IMR-90 (cell line): ENCODE measurements around the gene MICB. TPM values are rescaled to one million over a fixed set of nuclear protein-coding genes. Genes with fewer than 3 reads are reported as not detected.

ENCODE experiments used
- ATAC-seq: fragments of 200-7000 bp; cut with Tn5 transposase; 2 replicates; pipeline ENCODE4 v1.9.1; 2020; ENCODE audit warnings: low read depth, mild to moderate bottlenecking, moderate library complexity
- BruUV-seq: library from RNA; stranded (reverse); fragments of 400-500 nt; replicated peaks from 2 replicates; lab custom pipeline; 2021; lab: Mats Ljungman, UMichigan
- CTCF ChIA-PET: fragments of 300-600 bp; formaldehyde crosslinking; extraction: SDS; loops from one replicate; lab custom pipeline; 2021; ENCODE audit warnings: antibody characterized with exemption; lab: Yijun Ruan, JAX
- POLR2A ChIA-PET: fragments of 300-600 bp; sonication (Branson Sonifier 250); formaldehyde crosslinking; loops from one replicate; lab custom pipeline; 2022; ENCODE audit warnings: antibody characterized with exemption; ENCODE audit not compliant: unreplicated experiment; lab: Charles Lee
- DNase-seq: peaks from one replicate; pipeline ENCODE4 v3.0.0; 2013
- H2AFZ ChIP-seq: replicated peaks from 2 replicates; pipeline ENCODE3; 2013; ENCODE audit warnings: low read length, mild to moderate bottlenecking; ENCODE audit not compliant: poor library complexity
- H2AK5ac ChIP-seq: 2 replicates; pipeline ENCODE4 v1.6.1; 2013; ENCODE audit warnings: low read depth, low read length, inconsistent platforms
- H2AK9ac ChIP-seq: replicated peaks from 2 replicates; pipeline ENCODE3; 2013; ENCODE audit warnings: mild to moderate bottlenecking, low read depth, low read length, moderate library complexity; ENCODE audit not compliant: poor library complexity
- H2BK120ac ChIP-seq: 2 replicates; pipeline ENCODE4 v1.6.1; 2013; ENCODE audit warnings: low read depth, low read length, inconsistent platforms
- H2BK15ac ChIP-seq: 3 replicates; pipeline ENCODE4 v1.6.1; 2013; ENCODE audit warnings: low read depth, low read length, inconsistent platforms
- H2BK20ac ChIP-seq: 2 replicates; pipeline ENCODE4 v1.6.1; 2013; ENCODE audit warnings: low read depth, mild to moderate bottlenecking, inconsistent platforms, low read length, moderate library complexity
- H2BK5ac ChIP-seq: 2 replicates; pipeline ENCODE4 v1.6.1; 2013; ENCODE audit warnings: mild to moderate bottlenecking, low read depth, low read length, inconsistent platforms; ENCODE audit not compliant: poor library complexity, severe bottlenecking
- H3K14ac ChIP-seq: replicated peaks from 2 replicates; pipeline ENCODE4 v1.6.1; 2013; ENCODE audit warnings: low read depth, low read length, inconsistent platforms
- H3K18ac ChIP-seq: 2 replicates; pipeline ENCODE4 v1.6.1; 2013; ENCODE audit warnings: low read depth, low read length, control low read depth
- H3K23ac ChIP-seq: 2 replicates; pipeline ENCODE4 v1.6.1; 2013; ENCODE audit warnings: low read depth, low read length, inconsistent platforms
- H3K27ac ChIP-seq: 2 replicates; pipeline ENCODE4 v1.5.1; 2013; ENCODE audit warnings: mild to moderate bottlenecking, control low read depth, low read length; ENCODE audit not compliant: insufficient read depth
- H3K27me3 ChIP-seq: 2 replicates; pipeline ENCODE4 v1.6.1; 2013; ENCODE audit warnings: low read length; ENCODE audit not compliant: control insufficient read depth, insufficient read depth
- H3K36me3 ChIP-seq: 2 replicates; pipeline ENCODE4 v1.6.1; 2013; ENCODE audit warnings: low read length, mixed read lengths; ENCODE audit not compliant: control insufficient read depth, insufficient read depth
- H3K4ac ChIP-seq: 2 replicates; pipeline ENCODE4 v1.6.1; 2013; ENCODE audit warnings: low read depth, low read length, inconsistent platforms
- H3K4me1 ChIP-seq: 2 replicates; pipeline ENCODE4 v1.6.1; 2013; ENCODE audit warnings: low read length, mixed read lengths; ENCODE audit not compliant: control insufficient read depth, insufficient read depth
- H3K4me2 ChIP-seq: 2 replicates; pipeline ENCODE4 v1.6.1; 2013; ENCODE audit warnings: low read depth, mild to moderate bottlenecking, control low read depth, low read length, moderate library complexity
- H3K4me3 ChIP-seq: 2 replicates; pipeline ENCODE4 v1.5.1; 2013; ENCODE audit warnings: low read depth, mild to moderate bottlenecking, control low read depth, low read length, moderate library complexity; ENCODE audit not compliant: insufficient read depth
- H3K56ac ChIP-seq: 2 replicates; pipeline ENCODE4 v1.6.1; 2013; ENCODE audit warnings: low read length, inconsistent platforms; ENCODE audit not compliant: insufficient read depth; ENCODE audit errors: extremely low read depth
- H3K79me1 ChIP-seq, 2 experiments: 2 replicates each; pipeline ENCODE4 v1.6.1; 2013; ENCODE audit warnings: low read length in 2 of 2, inconsistent platforms in 1 of 2, low read depth in 1 of 2
- H3K9ac ChIP-seq: 2 replicates; pipeline ENCODE4 v1.6.1; 2013; ENCODE audit warnings: low read depth, low read length, control low read depth
- H3K9me1 ChIP-seq: 2 replicates; pipeline ENCODE4 v1.6.1; 2013; ENCODE audit warnings: low read length, inconsistent platforms; ENCODE audit not compliant: insufficient read depth
- H3K9me3 ChIP-seq: 2 replicates; pipeline ENCODE4 v1.6.1; 2013; ENCODE audit warnings: low read length; ENCODE audit not compliant: control insufficient read depth, insufficient read depth
- H4K20me1 ChIP-seq: 2 replicates; pipeline ENCODE4 v1.6.1; 2013; ENCODE audit warnings: low read length, inconsistent platforms; ENCODE audit not compliant: insufficient read depth
- H4K5ac ChIP-seq: 2 replicates; pipeline ENCODE4 v1.6.1; 2013; ENCODE audit warnings: mild to moderate bottlenecking, low read depth, low read length, control low read depth
- H4K8ac ChIP-seq, 2 experiments: 2 replicates each; pipeline ENCODE4 v1.6.1; 2013; ENCODE audit warnings: low read depth in 2 of 2, low read length in 2 of 2, control low read depth in 1 of 2, inconsistent platforms in 1 of 2
- H4K91ac ChIP-seq: 2 replicates; pipeline ENCODE4 v1.6.1; 2013; ENCODE audit warnings: low read depth, low read length, inconsistent platforms; ENCODE audit not compliant: insufficient read depth
- BHLHE40 ChIP-seq: fragments of 150-350 bp; IDR thresholded peaks from 2 replicates; pipeline ENCODE4 v1.6.1; 2016; ENCODE audit warnings: mild to moderate bottlenecking, low read depth, low read length
- CEBPB ChIP-seq: IDR thresholded peaks from 2 replicates; pipeline ENCODE4 v1.6.1; 2012; ENCODE audit warnings: low read depth, low read length, improper control_type of control experiment
- CHD1 ChIP-seq: IDR thresholded peaks from 2 replicates; pipeline ENCODE4 v1.6.1; 2012; ENCODE audit warnings: low read depth, low read length, improper control_type of control experiment
- FOS ChIP-seq: fragments of 150-350 bp; IDR thresholded peaks from 2 replicates; pipeline ENCODE4 v1.6.1; 2016; ENCODE audit warnings: low read depth, low read length
- MAFK ChIP-seq: IDR thresholded peaks from 2 replicates; pipeline ENCODE4 v1.6.1; 2012; ENCODE audit warnings: low read depth, low read length, improper control_type of control experiment
- MAZ ChIP-seq: IDR thresholded peaks from 2 replicates; pipeline ENCODE4 v1.6.1; 2012; ENCODE audit warnings: low read depth, mild to moderate bottlenecking, low read length, improper control_type of control experiment, moderate library complexity, borderline replicate concordance
- MXI1 ChIP-seq: IDR thresholded peaks from 2 replicates; pipeline ENCODE4 v1.6.1; 2012; ENCODE audit warnings: low read depth, mild to moderate bottlenecking, low read length, moderate library complexity, borderline replicate concordance
- NFE2L2 ChIP-seq: fragments of 150-350 bp; IDR thresholded peaks from 2 replicates; pipeline ENCODE4 v1.6.1; 2016; ENCODE audit warnings: low read depth, mild to moderate bottlenecking, low read length
- POLR2A ChIP-seq: IDR thresholded peaks from 2 replicates; pipeline ENCODE4 v1.6.1; 2012; ENCODE audit warnings: mild to moderate bottlenecking, low read depth, low read length
- RAD21 ChIP-seq: IDR thresholded peaks from 2 replicates; pipeline ENCODE4 v1.6.1; 2012; ENCODE audit warnings: low read length, improper control_type of control experiment
- RCOR1 ChIP-seq: IDR thresholded peaks from 2 replicates; pipeline ENCODE4 v1.6.1; 2012; ENCODE audit warnings: mild to moderate bottlenecking, low read length, improper control_type of control experiment; ENCODE audit not compliant: insufficient replicate concordance
- RFX5 ChIP-seq: IDR thresholded peaks from 2 replicates; pipeline ENCODE4 v1.8.0; 2012; ENCODE audit warnings: low read depth, mild to moderate bottlenecking, low read length, moderate library complexity
- SMC3 ChIP-seq: fragments of 150-350 bp; IDR thresholded peaks from 2 replicates; pipeline ENCODE4 v1.6.1; 2016; ENCODE audit warnings: low read depth, mild to moderate bottlenecking, antibody characterized with exemption, low read length, moderate library complexity
- WGBS, 2 experiments: methylation state at CpG; one replicate each; pipeline versions ENCODE4 v1.1.5 to v1.1.7; 2013; ENCODE audit warnings: missing lambda C conversion rate in 2 of 2; ENCODE audit not compliant: insufficient read length in 1 of 2; ENCODE audit errors: extremely low coverage in 2 of 2; 5-methylcytosine and 5-hydroxymethylcytosine counted together
- dilution Hi-C: fragments of 300-500 bp; cut with HindIII; formaldehyde crosslinking; loops from one replicate; pipeline ENCODE4 v1.14.3; 2018; ENCODE audit warnings: low sequenced_read_pairs; ENCODE audit not compliant: unreplicated experiment
- in situ Hi-C: fragments of 300-500 bp; cut with MboI; formaldehyde crosslinking; loops from 3 replicates; pipeline ENCODE4 v1.14.3; 2019; ENCODE audit warnings: low sequenced_read_pairs, inconsistent platforms, mixed read lengths
- intact Hi-C: fragments of 100-400 bp; cut with micrococcal nuclease; formaldehyde crosslinking; loops from 2 replicates; pipeline ENCODE4 v1.10.0; 2022
- polyA plus RNA-seq, 3 experiments: library from polyadenylated mRNA; depleted of rRNA; stranded (reverse); fragments of >200 nt; gene quantifications; 2 replicates each; pipeline ENCODE4 v1.2.3, GENCODE V29; 2012; ENCODE audit warnings: low replicate concordance in 1 of 3
- total RNA-seq: library from RNA; depleted of rRNA; stranded (reverse); fragments of >200 nt; gene quantifications from 2 replicates; pipeline ENCODE4 v1.2.3, GENCODE V29; 2012
- TF ChIP-seq, protein P1 (sequence below): fragments of 150-350 bp; IDR thresholded peaks from 2 replicates; pipeline ENCODE4 v1.6.1; 2017; ENCODE audit warnings: mild to moderate bottlenecking, antibody characterized with exemption, low read length, low read depth
- TF ChIP-seq, protein P2 (sequence below): conservative IDR thresholded peaks from 2 replicates; pipeline ENCODE4 v1.5.1; 2012; ENCODE audit warnings: mild to moderate bottlenecking, low read depth, low read length, improper control_type of control experiment
- TF ChIP-seq, protein P3 (sequence below): fragments of 150-350 bp; IDR thresholded peaks from 2 replicates; pipeline ENCODE4 v1.6.1; 2016; ENCODE audit warnings: low read depth, mild to moderate bottlenecking, low read length, moderate library complexity, borderline replicate concordance

Gene MICB
- total and polyA plus RNA-seq, 2 of the 4 experiments (the other 2 are of a cell fraction), result 9.6 to 11.1 TPM

DNA sequence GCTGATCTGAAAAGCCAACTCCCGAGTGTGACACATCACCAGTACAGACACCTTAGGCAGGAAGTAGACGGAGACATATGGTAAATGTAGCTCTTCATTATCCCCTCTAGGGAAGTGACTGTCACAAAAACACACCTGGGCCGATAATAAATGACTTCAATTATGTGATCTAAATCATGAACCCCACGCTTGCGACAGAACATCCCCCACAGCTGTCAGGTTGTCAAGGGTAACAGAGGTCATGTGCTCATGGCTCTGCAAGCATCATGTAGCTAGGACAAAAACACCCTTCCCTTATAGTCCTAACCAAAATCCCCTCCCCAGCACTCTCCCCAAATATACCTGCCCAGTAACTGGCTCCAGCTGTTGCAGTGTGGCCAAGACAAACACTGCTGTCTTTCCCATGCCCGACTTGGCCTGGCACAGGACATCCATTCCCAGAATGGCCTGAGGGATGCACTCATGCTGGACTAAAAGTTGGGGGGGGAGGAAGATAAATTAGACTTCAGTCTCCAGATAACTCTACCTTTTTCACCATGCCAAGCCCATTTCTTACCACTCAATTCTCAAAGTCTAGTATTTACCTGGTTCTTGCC, 41.0 kb downstream of the MICB start:
- Histone ChIP-seq H3K4ac (no peak overlapping the region), H4K8ac (no peak overlapping the region), H3K4me2 (peak overlapping the region; percentile 29; the same call in 1 of the 2 replicates), H2AK5ac (no peak overlapping the region), H3K27me3 (no peaks in the 10 kb centered on the region), H2BK120ac (no peak overlapping the region), H3K23ac (peak overlapping the region; percentile 50; the same call in 1 of the 2 replicates), H2BK15ac (no peak overlapping the region), H3K4me3 (no peak overlapping the region), H3K79me1 (peaks cover 28 to 73% of the 10 kb centered on the region in 2 experiments), H3K14ac (no peak overlapping the region), H3K36me3 (peaks cover 52% of the 10 kb centered on the region), H3K18ac (no peak overlapping the region), H4K20me1 (peaks cover 78% of the 10 kb centered on the region), H4K91ac (no peak overlapping the region), H2BK20ac (no peak overlapping the region), H2BK5ac (no peak overlapping the region), H3K4me1 (peaks cover 10% of the 10 kb centered on the region), H3K9ac (no peak overlapping the region), H2AFZ (no peak overlapping the region), H3K9me3 (no peaks in the 10 kb centered on the region), H3K27ac (no peak overlapping the region), H4K5ac (no peak overlapping the region), H3K9me1 (0 out of 2 replicates have a peak, but pooled peaks cover 6% of the 10 kb centered on the region), H3K56ac (no peak overlapping the region), H2AK9ac (no peak overlapping the region)
- dilution Hi-C loops (no loop called here), in situ Hi-C loops (no loop called here), intact Hi-C loops (no loop called here)
- BruUV-seq, result no TSS peak
- TF ChIP-seq, protein P1, sequence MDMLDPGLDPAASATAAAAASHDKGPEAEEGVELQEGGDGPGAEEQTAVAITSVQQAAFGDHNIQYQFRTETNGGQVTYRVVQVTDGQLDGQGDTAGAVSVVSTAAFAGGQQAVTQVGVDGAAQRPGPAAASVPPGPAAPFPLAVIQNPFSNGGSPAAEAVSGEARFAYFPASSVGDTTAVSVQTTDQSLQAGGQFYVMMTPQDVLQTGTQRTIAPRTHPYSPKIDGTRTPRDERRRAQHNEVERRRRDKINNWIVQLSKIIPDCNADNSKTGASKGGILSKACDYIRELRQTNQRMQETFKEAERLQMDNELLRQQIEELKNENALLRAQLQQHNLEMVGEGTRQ, result no peak
- TF ChIP-seq MXI1, result no peak
- no peak for TF ChIP-seq SMC3
- TF ChIP-seq RFX5, result no peak
- no peak for TF ChIP-seq MAFK
- TF ChIP-seq CHD1, result no peak
- no peak for TF ChIP-seq RAD21
- TF ChIP-seq, protein P2, sequence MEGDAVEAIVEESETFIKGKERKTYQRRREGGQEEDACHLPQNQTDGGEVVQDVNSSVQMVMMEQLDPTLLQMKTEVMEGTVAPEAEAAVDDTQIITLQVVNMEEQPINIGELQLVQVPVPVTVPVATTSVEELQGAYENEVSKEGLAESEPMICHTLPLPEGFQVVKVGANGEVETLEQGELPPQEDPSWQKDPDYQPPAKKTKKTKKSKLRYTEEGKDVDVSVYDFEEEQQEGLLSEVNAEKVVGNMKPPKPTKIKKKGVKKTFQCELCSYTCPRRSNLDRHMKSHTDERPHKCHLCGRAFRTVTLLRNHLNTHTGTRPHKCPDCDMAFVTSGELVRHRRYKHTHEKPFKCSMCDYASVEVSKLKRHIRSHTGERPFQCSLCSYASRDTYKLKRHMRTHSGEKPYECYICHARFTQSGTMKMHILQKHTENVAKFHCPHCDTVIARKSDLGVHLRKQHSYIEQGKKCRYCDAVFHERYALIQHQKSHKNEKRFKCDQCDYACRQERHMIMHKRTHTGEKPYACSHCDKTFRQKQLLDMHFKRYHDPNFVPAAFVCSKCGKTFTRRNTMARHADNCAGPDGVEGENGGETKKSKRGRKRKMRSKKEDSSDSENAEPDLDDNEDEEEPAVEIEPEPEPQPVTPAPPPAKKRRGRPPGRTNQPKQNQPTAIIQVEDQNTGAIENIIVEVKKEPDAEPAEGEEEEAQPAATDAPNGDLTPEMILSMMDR, result no peak
- TF ChIP-seq NFE2L2, result no peak
- TF ChIP-seq, protein P3, sequence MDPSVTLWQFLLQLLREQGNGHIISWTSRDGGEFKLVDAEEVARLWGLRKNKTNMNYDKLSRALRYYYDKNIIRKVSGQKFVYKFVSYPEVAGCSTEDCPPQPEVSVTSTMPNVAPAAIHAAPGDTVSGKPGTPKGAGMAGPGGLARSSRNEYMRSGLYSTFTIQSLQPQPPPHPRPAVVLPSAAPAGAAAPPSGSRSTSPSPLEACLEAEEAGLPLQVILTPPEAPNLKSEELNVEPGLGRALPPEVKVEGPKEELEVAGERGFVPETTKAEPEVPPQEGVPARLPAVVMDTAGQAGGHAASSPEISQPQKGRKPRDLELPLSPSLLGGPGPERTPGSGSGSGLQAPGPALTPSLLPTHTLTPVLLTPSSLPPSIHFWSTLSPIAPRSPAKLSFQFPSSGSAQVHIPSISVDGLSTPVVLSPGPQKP, result no peak
- TF ChIP-seq MAZ, result no peak
- TF ChIP-seq FOS, result no peak
- TF ChIP-seq BHLHE40, result no peak
- TF ChIP-seq CEBPB, result no peak
- no peak for TF ChIP-seq POLR2A
- TF ChIP-seq RCOR1, result no peak
- 94% methylated on average over 3 of the region's 6 CpGs; no CpG with 5 or more reads in 1 of the 2 experiments for WGBS, 2 experiments
- POLR2A ChIA-PET, result no interaction called here
- no peak for DNase-seq
- no peak for ATAC-seq
- CTCF ChIA-PET, result interaction anchor here (1.0 to 1.2 kb wide), 2 partner anchors 44 to 46 kb away, joined by 3 to 4 read pairs; no protein-coding TSS in a partner anchor
